Measurements from ENCODE around the gene C2CD4D.
"Not testable (repeated sequence)": the region's sequence is repeated elsewhere in the genome, so short reads cannot be mapped to it uniquely, and the experiment has no call there.

The C2CD4D gene

DNA sequence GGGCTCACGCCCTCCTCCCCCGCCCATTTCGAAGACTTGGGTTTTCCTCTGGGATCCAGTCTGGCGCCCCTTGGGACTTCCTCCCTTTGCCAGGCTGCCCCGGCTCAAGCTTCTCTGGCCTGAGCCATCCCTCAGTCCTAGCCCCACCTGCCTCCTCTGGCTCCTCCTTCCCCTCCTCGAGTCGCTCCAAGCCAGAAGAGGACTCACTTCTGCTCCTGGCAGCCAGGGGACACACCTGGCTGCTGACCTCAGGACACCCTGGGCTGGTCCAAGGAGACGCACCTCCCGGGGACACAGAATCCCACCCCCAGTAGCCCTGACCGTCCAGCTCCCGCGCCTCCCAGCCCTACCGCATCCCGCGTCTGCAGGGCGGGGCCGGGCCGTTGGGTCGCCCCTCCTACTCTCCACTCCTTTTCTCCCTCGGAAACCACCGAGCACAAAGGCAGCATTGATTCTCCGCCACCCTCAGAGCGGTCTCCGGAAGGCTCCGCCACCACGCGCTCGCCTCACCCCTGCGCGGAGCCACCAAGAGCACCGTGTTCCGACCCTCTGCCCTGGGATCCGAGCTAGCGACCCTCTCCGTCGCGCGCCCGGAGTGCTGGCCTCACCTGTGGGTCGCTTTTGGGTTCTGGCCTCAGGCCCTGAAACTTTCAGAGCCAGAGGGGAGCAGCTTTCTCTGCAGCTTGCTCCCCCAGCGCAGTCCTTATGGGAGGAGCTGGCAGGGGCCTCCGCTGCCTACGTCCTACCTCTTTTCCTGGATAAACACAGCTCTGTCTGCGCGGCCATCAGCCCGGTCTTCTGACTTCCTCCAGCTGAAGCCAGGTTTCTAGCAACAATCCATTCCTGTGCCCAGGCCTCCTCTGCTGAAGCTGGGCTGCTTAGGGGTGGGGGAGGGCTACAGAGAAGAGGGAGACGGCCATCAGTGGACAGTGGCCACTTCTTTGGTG, at the start of gene C2CD4D:
Gene C2CD4D (minus strand): TSS at position 364 of the 947 bp plus-strand sequence. CDS start 831 bp downstream, outside the sequence.
- peak; percentile 76 for DNase-seq
- peak; percentile 62 for ATAC-seq

DNA sequence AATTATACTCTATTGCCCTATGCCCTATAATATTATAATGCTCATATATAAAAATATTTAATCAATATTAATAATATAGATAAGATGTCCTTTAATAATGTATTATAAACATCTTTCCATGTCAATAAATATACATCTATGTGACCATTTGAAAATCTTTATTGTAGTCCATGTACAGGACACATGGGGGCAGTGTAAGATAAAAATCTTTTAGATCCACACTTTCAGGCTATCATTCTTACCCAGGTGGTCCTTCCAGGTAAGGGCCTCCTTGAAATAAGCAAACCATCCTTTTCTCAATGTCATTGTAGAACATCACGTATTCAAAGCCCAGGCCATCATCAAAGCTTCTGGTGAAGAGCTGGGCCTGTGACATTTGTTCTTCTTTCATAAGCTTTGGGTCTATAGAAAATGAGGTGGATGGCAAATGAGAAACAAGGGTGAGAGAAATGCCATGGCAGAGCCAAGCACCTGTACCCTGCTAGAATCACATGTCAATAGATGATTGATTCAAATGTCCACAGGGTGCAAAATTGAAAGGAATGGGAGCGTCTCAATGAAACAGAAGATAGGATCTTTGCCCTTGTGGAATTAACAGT, 49.5 kb upstream of the C2CD4D start:
- no peak for DNase-seq
- no peak for ATAC-seq

DNA sequence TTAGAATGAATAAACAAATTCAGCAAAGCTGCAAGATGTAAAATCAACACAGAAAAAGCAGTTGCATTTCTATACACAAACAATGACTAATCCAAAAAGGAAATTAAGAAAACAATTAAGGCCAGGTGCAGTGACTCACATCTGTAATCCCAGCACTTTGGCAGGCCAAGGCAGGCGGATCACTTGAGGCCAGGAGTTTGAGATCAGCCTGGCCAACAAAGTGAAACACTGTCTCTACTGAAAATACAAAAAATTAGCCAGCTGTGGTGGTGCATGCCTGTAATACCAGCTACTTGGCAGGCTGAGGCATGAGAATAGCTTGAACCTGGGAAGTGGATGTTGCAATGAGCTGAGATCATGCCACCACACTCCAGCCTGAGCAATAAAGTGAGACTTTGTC, 47.4 kb upstream of the C2CD4D start:
- DNase-seq = no peak

DNA sequence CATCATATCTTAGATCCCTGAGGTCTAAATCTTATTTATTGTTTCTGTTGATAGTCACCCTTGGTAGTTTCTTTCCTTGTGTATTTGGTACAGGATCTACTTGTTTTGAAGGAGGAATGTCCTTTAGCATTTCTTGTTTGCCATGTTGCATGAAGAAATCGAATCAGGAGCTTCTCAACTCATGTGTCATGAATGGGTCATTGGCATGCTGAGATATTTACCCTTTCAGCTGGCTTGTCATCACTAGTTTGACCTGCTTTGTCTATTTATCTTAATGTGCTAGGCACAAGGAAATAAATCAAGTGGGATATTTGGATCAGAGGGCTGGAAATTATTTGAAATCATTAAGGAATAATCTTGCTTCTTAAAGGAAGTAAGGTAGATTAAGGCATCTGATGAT, 45.9 kb upstream of the C2CD4D start:
- ATAC-seq (no peak), DNase-seq (no peak)

More for the DNA sequence above, 47.4 kb upstream of the C2CD4D start:
- ATAC-seq = no peak

DNA sequence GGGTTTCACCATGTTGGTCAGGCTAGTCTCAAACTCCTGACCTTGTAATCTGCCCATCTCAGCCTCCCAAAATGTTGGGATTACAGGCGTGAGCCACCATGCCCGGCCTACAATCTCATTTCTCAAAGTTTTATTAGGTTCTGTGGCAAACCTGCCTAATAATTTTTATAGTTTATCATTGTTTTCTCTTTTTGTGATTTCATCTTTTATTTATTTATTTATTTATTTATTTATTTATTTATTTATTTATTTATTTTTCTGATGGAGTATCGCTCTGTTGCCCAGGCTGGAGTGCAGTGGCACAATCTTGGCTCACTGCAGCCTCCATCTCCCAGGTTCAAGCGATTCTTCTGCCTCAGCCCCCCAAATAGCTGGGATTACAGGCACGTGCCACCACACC, 45.3 kb upstream of the C2CD4D start:
- DNase-seq, ATAC-seq: not testable (repeated sequence)

DNA sequence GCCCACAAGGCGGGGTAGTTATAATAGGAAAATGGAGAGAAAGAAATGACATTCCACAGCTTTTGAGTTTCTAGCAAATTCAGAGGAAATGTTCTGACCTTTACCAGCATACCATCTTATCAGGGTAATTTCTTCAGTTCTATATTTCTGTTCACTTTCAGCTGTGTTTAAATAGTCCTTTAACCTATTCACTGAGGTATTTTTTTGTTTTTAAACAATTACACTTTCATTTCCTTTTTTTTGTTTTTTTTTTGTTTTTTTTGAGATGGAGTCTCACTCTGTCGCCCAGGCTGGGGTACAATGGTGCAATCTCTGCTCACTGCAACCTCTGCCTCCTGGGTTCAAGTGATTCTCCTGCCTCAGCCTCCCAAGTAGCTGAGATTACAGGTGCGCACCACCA, 44.8 kb upstream of the C2CD4D start:
- not testable (repeated sequence) for DNase-seq, ATAC-seq

DNA sequence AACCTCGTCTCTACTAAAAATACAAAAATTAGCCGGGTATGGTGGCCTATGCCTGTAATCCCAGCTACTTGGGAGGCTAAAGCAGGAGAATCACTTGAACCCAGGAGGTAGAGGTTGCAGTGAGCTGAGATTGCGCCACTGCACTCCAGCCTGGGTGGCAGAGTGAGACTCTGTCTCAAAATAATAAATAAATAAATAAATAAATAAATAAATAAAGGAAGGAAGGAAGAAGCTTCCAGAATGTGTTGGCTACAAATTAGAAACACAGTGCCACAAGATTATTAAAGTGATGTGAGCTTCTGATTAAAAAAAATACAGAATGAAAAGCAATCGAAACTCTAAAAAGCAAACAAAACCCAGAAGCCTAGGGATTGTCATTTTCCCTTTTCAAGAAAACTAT, 44.3 kb upstream of the C2CD4D start:
- not testable (repeated sequence) for ATAC-seq, DNase-seq

DNA sequence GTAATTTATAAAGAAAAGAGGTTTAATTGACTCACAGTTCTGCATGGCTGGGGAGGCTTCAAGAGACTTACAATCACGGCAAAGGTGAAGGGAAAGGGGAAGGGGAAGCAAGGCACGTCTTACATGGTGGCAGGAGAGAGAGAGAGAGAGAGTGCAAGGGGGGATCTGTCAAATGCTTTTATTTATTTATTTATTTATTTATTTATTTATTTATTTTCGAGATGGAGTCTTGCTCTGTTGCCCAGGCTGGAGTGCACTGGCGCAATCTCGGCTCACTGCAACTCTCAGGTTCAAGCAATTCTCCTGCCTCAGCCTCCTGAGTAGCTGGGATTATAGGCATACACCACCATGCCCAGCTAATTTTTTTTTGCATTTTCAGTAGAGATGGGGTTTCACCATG, 43.3 kb upstream of the C2CD4D start:
- ATAC-seq, DNase-seq: not testable (repeated sequence)

DNA sequence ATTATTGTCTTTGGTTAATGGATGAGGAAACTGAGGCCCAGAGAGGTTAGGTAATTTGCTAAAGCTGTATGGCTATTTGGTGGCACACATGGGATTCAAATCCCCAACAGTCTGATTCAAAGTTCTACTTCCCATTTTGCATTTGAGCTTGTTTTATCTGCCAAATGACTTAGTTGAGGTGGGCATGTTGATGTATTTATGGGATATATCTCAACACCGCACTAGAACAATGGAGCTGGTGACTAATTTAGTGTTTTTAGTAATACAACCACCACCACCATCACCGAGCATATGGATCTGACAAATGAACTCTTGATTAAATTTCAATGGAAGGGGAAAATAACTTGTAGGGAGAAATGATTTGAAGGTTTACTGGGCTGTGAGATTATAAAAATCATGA, 42.8 kb upstream of the C2CD4D start:
- ATAC-seq (no peak), DNase-seq (no peak)

DNA sequence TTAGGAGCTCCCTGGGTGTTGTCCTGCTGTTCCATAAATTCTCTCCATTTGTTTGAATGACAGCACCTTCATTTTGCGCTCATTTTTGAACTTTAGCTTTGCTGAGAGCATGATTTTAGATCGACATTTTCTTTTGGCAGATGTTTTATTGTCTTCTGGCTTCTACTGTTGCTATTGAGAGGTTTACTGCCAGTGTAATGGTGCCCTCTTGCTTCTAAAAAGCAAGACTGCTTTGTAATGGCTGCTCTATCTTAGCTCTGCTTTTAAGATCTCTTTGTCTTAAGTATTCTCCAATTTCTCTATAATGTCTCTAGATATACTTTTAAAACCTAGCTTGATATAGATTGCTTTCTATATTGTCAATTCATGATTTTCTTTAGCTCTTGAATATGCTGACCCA, 41.9 kb upstream of the C2CD4D start:
- no peak for ATAC-seq
- DNase-seq = no peak

DNA sequence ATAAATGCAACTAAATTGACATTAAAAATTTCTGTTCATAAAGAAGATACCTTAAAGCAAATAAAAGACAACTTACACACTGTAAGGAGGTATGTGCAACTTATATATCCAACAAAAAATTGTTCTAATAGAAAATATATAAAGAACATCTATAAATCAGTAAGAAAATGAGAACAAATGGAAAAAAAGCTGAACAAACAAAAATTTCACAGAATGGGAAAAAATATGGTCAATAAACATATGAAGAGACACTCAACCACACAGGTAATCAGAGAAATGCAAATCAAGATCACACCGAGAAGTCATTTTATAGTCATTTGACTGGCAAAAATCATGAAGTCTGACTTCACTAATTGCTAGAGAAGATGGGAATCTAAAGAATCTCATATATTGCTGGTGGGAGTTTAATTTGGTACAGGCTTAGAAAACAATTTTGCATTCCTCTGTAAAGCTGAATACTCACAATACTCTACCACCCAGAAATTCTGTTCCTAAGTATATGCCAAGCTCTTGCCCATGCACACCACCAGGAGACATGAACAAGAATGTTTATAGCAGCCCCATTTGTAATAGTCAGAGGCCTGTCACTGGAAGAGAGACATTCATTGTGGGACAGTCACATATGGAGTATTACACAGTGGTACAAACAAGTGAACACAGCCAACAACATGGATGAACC, 35.9 kb upstream of the C2CD4D start:
- no peak for DNase-seq
- ATAC-seq = no peak

DNA sequence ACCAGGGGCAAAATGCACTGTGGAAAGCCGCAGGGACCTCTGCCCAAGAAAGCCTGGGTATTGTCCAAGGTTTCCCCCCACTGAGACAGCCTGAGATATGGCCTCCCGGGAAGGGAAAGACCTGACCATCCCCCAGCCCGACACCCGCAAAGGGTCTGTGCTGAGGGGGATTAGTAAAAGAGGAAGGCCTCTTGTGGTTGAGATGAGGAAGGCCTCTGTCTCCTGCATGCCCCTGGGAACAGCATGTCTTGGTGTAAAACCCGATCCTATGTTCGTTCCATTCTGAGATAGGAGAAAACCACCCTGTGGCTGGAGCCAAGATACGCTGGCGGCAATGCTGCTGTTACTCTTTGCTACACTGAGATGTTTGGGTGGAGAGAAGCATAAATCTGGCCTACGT, 33.2 kb upstream of the C2CD4D start:
- not testable (repeated sequence) for DNase-seq, ATAC-seq

DNA sequence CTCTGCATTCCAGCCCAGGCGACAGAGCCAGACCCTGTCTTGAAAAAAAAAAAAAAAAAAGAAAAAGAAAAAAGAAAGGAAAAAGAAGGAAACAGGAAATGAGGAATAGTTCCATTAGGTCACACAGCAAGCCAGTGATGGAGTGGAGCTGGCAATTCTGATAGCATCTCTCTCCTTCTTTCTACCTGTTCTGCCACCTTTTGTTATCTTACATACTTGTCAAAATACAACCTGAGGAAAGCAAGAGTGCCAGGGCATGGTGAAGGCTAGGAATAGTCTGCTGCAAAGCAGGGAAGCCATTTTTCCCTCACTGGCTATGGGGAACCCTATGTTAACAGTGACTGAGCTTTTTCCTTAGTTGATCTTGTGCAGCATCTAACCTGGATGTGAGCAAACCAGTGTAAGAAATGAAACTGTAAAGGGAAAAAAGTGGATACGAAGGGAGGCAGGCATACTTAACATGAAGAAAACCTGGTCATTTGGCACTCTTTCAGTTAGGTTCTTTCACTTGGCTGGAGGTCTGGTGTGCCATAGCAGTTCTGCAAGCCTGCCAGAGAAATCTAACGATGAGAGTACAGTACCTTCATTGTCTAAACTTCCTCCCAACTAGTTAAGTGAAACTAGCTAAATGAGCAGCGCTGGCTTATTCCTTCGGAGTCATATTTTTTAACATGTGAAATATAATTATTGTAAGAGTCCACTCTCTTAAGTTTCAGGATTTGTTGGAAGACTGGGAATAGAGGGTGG, 31.8 kb upstream of the C2CD4D start:
- DNase-seq = no peak
- no peak for ATAC-seq

DNA sequence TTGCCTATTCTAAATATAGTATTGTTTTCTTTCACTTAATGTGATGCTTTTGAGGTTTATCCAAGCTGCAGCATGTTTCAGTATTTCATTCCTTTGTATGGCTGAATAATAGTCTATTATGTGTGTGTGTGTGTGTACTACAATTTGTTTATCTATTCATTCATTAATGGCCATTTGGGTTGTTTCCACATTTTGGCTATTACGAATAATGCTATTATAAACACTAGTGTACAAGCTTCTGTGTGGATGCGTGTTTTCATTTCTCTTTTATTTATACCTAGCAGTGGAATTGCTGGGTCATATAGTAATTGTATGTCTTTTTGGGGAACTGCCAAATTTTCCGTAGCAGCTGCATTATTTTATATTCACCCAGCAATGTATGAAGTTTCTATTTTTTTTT, 28.9 kb upstream of the C2CD4D start:
- no peak for DNase-seq

DNA sequence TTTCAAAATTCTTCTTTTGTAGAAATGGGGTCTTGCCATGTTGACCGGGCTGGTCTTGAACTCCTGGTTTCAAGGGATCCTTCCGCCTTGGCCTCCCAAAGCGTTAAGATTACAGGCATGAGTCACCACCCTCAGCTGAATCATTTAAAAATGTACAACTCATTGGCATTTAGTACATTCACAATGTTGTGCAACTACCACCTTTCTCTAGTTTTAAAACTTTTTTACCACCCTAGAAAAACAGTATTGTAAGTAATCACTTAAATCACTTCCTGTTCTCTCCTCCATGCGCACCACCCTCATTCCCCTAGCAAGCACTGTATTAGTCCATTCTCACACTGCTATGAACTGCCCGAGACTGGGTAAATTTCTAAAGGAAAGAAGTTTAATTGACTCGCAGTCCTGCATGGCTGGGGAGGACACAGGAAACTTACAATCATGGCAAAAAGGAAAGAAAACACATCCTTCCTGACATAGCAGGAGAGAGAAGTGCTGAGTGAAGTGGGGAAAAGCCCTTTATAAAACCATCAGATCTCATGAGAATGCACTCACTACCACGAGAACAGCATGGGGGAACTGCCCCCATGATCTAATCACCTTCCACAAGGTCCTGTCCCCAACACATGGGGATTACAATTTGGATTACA, 28.3 kb upstream of the C2CD4D start:
- peak; percentile 28 for ATAC-seq
- no peak for DNase-seq

More for the DNA sequence above, 28.9 kb upstream of the C2CD4D start:
- ATAC-seq = no peak

DNA sequence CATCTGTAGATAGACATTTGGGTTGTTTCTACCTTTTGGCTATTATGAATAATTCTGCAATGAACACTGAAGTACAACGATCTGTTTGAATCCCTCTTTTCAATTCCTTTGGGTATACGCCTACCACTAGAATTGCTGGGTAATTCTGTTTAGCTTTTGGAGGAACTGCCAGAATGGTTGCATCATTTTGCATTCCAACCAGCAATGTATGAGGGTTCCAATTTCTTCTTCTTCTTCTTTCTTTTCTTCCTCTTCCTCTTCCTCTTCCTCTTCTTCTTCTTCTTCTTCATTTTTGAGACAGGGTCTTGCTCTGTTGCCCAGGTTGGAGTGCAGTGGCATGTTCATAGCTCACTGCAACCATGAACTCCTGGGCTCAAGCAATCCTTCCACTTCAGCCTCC, 27.7 kb upstream of the C2CD4D start:
- no peak for ATAC-seq
- DNase-seq = no peak

DNA sequence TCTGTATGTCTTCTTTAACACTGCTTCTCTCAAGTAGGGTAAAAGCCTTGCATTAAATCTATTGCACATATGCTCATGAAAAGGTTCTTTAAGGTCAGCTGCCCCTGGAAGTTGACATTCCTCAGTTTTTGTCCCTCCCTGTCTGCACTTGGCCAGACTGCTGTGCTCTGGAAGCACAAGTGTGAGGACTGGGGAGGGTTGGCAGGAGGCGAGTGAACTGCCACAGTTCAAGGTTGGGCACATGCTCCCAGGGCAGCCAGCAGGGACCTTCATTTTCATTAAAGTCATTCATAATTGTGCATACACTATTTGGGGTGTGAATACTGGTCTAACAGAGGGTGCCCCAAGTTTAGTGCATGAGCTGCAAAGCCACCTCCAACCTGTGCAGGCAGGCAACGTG, 24.8 kb upstream of the C2CD4D start:
- ATAC-seq (no peak), DNase-seq (no peak)

DNA sequence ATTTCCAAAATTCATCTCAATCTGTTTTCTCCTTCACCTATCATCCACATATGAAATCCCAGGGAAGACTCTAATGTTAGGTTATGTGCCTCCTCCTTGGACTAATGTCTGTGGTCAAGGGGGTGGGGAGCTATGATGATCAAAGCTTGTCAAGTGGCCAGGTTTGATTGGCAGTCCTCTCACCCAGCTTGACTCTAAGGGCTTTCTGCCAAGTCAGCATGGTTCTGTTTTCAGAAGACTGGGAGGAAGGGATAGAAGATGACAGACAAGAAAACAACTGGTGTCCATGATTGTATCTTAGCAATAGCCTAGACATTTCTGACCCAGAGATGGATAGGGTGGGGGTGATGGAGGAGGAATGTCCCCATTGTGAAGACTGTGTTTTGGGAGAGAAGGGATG, 23.0 kb upstream of the C2CD4D start:
- DNase-seq (no peak), ATAC-seq (no peak)

DNA sequence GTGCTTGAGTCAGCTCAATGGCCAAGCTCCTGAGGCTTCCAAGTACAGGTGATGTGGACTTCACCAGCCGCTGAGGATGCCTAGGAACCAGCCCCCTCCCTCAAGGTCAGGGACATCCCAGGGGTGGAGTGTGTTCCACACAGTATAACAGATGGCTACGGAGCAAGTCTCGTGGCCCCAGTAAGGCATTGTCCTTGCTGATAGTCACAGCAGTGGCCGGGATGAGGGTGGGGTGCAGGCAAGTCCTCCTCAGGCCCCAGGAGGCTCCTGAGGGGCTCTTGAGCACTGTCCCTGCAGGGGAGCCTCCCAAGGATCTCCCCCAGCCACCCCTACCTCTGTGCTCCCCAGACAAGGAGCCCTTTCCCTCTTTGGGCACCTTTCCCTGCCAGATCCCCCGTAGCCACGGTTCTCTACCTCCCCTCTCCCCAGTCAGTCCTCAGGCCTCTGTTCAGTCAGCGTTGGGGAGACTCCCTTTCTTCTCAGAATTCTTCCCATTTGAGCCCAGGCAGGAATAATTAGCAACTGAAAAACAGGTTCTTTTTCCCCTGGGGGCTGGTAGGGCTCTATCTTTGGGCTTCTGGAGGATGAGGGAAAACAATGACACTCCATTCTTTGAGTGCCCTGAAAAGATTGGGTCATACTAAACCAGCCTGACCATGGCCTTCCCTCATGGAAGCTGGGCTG, 21.0 kb upstream of the C2CD4D start:
- no peak for DNase-seq
- ATAC-seq = no peak

DNA sequence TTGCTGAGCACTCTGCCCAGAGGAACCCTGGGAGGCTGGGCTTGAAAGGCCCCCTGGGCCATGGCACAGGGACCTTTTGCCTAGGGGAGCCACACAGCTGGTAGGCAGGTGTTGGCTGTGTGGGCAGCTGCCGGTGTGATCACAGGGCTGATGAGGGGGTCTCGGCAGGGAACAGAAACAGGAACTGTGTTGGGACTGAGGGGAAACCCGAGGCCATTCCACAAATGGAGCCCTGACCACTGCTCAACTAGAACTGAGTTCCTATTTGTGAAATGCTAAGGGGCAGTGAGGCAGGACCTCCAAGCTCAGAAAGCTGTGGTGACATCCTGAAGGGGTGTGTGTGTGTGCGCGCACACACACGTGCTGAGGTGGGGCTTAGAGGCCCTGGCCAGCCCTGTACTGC, 20.3 kb upstream of the C2CD4D start:
- ATAC-seq (no peak), DNase-seq (no peak)

Measured in stimulated activated naive CD8-positive, alpha-beta T cell treated with anti-CD3 and anti-CD28 coated beads, Interleukin-15, Interleukin-2, amounts not matched to agents 100 U/mL and 50 U/mL, for 24 hours (primary cell).